NK-92 treated with Interleukin-12 subunit alpha and Interleukin-12 subunit beta, amount 100 ng/mL, for 24 hours (cell line): ENCODE measurements around the gene DENND6B.
A peak's percentile ranks its signal among the peaks of the same experiment; 100 is the strongest.
"Not testable (repeated sequence)": the region's sequence is repeated elsewhere in the genome, so short reads cannot be mapped to it uniquely, and the experiment has no call there.

Experiments used
- DNase-seq: peaks from one replicate; lab custom pipeline; 2025; lab: John Stamatoyannopoulos, UW

The DENND6B gene, protein sequence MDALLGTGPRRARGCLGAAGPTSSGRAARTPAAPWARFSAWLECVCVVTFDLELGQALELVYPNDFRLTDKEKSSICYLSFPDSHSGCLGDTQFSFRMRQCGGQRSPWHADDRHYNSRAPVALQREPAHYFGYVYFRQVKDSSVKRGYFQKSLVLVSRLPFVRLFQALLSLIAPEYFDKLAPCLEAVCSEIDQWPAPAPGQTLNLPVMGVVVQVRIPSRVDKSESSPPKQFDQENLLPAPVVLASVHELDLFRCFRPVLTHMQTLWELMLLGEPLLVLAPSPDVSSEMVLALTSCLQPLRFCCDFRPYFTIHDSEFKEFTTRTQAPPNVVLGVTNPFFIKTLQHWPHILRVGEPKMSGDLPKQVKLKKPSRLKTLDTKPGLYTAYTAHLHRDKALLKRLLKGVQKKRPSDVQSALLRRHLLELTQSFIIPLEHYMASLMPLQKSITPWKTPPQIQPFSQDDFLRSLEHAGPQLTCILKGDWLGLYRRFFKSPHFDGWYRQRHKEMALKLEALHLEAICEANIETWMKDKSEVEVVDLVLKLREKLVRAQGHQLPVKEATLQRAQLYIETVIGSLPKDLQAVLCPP

DNA sequence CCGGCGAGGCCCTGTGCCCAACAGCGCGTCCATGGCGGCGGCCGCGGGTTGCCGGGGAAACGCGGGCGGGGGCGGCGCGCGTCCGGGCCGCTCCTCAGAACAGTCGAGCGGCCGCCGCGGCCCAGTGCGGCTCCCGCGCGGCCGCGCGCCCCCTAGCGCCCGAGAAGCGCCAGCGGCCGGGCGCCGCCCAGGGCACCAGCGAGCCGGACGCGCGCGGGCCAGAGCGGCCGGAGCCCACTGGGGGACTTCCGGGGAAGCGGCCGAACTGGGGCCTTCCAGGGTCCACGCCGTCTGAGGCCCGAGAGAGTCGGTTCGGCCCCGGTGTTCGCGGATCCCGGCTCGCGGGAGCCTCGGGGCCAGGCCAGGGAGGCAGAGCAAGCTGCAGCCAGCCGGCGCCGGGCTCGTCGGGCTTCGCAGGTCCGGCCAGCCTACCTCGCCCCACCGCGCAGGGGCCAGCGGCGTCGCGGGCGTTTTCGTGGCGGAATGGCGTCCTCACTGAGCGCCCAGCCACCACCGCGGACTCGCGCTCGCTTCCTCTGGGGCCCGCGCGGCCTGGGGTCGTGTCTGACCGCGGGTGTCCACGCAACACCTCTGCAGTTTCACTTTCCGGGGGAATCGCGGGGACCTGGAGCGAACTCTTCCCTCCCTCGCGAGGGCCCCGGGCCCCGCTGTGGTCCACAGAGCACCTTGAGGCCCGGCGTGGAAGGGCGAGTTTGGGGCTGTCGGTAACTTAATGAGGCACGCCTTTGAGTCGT, at the start of gene DENND6B:
TSS of gene DENND6B (minus strand) at position 57 of the 755 bp plus-strand sequence. CDS start at position 33, 24 bp downstream.
- DNase-seq = peak; percentile 44

DNA sequence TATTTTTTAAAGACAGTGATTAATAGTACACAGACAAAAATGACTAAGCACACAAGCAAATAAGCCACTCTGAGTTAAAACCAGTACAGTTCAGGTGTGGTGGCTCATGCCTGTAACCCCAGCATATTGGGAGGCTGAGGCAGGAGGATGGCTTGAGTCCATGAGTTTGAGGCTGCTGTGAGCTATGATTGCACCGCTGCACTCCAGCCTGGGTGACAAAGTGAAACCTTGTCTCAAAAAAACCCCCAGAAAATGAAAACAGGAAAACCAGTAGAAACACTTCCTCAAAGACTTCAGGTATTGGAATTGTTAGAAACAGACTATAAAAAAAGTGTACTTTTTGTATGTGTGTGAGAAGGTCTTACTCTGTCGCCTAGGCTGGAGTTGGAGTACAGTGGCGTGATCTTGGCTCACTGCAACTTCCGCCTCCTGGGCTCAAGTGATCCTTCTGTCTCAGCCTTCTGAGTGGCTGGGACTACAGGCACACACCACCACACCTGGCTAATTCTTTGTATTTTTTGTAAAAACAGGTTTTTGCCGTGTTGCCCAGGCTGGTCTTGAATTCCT, 49.4 kb upstream of the DENND6B start:
- DNase-seq = no peak

DNA sequence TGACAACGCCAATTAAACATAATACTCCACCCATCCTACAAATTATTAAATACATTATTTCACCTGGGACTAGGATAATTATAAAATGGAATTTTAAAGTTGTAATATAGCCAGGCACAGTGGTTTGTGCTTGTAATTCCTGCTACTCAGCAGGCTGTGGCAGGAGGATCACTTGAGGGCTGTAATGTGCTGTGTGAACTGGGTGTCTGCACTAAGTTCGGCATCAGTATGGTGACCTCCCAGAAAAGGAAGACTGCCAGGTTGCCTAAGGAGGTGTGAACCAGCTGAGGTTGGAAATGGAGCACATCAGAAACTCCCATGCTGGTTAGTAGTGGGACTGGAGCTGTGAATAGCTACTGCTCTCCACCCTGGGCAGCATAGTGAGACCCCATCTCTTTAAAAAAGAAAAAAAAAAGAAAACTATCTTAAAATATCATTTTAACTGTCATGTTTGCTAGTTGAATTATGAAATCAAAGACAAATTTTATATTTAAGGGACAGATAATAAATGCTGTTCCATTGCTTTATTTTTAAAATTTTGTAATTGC, 44.4 kb upstream of the DENND6B start:
- no peak for DNase-seq

DNA sequence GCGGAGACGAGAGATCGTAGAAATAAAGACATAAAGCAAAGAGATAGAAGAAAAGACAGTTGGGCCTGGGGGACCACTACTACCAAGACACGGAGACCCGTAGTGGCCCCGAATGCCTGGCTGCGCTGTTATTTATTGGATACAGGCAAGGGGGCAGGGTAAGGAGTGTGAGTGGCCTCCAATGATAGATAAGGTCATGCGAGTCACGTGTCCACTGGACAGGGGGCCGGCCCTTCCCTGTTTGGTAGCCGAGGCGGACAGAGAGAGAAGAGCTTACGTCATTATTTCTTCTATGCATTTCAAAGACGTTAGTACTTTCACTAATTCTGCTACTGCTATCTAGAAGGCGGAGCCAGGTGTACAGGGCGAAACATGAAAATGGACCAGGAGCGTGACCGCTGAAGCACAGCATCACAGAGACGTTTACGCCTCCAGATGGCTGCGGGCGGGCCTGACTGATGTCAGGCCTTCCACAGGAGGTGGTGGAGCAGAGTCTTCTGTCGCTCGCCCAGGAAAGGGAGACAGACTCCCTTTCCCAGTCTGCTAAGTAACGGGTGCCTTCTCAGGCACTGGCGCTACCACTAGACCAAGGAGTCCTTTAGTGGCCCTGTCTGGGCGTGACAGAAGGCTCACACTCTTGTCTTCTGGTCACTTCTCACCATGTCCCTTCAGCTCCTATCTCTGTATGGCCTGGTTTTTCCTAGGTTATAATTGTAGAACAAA, 41.1 kb upstream of the DENND6B start:
- DNase-seq = no peak

DNA sequence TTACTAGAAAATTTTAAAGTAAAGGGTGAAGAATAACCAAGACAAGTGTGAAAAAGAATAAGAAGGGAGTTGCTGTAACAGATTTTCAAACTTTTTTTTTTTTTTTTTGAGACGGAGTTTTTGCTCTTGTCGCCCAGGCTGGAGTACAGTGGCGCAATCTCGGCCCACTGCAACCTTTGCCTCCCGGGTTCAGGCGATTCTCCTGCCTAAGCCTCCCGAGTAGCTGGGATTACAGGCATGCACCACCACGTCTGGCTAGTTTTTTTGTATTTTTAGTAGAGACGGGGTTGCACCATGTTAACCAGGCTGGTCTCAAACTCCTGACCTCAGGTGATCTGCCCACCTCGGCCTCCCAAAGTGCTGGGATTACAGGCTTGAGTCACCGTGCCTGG, 37.0 kb upstream of the DENND6B start:
- DNase-seq = not testable (repeated sequence)

DNA sequence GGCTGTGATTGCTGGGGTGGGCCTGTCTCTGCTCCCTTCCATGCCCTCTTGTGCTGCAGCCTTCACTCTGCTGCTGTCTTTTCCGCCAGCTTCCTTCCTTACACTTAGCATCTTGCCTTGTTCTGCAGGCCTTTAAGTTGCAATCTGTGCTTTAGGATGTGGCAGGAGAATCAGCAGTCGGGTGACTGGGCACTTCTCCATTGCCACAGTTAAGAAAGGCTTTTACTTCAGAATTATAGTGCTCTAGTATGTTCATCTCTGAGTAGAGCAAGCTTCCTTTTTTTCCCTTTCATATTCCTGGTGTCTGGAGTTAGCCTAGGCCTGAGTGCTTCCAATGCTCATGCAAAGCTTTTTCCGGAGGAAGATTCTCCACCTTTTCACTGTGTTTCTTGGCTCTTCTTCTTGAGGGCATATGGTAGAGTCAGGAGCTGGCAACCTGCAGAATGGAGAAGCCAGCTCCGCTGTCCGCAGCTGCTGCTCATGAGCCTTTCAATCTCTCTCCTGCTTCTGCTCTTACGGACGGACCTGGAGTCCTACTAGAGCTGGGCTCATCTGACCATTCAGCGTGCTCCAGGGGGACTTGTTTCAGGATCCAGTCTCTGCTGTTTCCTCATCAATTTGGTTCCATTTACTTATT, 36.5 kb upstream of the DENND6B start:
- no peak for DNase-seq

DNA sequence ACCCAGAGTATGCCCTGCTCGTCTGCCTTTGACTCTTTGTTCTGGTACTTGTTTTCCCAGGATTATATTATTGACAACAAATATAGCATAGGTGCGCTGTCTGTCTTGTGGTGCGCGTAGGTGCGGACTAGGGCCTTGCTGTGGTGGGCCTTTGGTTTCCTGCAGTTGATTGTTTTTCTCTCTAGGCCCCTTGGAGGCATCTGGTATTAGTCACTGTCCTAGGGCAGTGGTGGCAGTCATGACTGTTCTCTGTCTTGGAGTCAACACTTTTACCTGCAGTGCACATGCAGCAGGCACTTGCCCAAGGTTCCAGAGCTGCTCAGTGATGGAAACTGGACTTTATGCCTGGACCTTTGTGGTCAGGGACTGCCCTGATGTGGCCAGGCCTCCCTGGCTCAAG, 34.9 kb upstream of the DENND6B start:
- no peak for DNase-seq

DNA sequence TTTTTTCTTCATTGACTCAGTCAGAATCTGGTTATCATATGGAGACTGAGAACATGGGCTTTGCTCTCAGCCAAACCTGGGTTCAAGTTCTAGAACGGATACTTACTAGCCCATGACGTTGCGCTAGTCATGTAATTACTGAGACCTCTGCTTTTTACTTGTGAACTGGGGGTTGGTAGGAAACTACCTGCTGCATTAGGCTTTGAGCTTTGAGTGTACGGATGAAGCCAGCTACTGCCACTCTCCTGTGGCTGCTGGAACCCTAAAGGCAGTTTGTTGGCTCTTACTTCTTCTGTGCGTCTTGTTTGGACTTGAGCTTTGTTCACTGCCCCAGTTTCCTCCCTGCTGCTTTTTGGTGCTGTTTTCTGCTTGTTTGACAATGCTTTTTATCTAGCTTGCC, 34.4 kb upstream of the DENND6B start:
- no peak for DNase-seq

DNA sequence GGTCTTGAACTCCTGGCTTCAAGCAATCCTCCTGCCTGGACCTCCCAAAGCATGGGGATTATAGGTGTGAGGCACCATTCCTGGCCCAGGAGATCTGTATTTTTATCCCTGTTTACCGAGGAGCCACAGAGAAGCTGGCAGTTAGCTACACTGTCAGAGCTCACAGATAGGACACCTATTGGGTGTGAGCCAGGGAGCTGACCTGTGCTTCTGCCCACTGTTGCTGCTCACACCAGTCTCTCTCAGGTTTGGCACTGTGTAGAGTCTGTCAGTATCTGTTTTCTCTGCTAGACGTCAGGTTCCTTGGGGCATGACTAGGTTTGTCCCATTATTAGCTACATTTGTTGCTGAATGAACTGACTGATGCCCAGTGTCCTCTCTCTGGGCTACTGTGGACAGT, 33.8 kb upstream of the DENND6B start:
- no peak for DNase-seq

DNA sequence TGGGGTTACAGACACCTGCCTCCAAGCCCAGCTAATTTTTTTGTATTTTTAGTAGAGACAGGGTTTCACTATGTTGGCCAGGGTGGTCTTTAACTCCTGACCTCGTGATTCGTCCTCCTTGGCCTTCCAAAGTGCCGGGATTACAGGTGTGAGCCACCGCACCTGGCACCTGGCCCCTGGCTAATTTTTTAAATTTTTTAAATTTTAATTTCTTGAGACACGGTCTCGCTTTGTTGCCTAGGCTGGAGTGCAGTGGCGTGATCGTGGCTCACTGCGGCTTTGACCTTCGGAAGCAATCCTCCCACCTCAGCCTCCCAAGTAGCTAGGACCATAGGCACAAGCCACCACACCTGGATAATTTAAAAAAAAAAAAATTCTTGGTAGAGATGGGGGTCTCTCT, 30.9 kb upstream of the DENND6B start:
- DNase-seq = no peak

DNA sequence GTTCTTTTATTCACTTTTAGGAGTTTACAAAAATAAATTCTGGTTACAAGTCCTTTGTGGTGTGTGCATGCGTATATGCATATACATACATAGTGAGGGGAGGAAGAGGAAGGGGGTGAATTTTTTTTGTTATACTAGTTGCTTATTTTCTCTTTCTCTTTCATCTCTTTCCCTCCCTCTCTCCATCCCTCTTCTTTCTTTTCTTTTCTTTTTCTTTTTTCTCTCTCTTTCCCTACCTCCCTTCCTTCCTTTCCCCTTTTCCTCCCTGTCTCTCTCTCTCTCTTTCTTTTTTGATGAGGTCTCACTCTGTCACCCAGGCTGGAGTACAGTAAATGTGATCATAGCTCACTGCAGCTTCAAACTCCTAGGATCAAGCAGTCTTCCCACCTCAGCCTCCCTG, 30.4 kb upstream of the DENND6B start:
- DNase-seq = no peak

DNA sequence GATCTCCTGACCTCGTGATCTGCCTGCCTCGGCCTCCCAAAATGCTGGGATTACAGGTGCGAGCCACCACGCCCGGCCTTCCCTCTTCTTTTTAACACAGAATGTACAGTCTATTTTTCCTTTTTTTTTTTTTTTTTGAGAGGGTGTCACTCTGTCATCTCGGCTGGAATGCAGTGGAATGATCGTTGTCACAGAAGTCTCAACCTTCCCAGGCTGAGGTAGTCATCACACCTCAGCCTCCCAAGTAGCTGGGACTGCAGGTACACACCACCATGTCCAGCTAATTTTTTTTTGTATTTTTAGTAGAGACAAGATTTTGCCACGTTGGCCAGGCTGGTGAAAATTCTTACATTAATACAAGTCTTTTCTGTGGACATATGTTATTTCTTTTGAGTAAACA, 29.4 kb upstream of the DENND6B start:
- no peak for DNase-seq

DNA sequence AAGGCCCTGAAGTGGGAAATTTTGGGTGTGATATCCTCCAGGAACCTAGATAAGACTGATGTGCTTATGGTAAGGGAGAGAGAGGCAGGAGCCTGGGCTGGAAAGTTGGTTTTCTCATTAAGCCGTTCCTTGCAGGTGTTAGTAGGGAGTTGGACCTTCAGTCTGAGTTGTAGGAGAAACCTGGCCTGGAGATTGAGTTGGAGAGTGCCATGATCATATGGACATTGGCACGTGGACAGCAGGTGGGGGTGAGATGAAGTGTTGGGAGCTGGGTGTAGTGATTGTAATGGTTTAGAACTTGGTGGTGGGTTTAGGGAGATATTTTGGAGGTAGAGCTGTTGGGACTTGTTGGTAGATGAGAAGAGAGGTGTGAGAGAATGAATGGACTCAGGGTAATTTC, 21.2 kb upstream of the DENND6B start:
- no peak for DNase-seq

DNA sequence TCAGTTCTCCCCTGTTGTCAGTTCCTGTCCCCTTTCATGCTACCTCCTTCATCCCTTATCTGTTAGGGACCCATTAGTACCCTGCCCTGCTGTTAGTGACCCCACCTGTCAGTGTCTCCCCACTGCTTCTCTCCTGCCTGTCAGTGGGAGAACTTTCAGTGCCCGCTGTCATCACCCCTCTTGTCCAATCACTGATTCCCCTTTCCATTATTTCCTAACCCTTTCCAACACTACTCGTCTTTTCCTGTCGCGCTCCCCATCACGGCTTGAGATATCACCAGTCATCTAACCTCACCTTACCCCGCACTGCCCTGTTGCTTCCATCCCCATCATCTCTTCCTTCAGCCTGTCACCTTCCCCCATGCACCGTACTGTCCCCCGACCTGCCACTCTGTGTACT, 20.3 kb upstream of the DENND6B start:
- DNase-seq = no peak

DNA sequence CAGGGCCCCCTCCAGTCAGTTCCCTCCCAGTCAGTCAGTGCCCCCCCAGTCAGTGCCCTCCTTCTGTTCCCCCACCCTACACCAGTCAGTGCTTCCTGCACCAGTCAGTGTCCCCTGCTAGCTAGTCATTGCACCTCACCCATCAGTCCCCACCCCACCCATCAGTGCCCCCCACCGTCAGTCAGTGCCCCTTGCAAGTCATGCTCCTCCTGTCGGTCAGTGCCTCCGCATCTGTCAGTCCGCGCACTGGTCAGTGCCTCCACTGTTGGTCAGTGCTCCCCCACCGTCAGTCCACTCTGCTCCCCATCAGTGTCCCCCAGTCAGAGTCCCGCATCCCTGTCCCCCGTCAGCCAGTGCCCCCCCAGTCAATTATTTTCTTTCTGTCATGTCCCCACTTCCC, 19.7 kb upstream of the DENND6B start:
- no peak for DNase-seq

DNA sequence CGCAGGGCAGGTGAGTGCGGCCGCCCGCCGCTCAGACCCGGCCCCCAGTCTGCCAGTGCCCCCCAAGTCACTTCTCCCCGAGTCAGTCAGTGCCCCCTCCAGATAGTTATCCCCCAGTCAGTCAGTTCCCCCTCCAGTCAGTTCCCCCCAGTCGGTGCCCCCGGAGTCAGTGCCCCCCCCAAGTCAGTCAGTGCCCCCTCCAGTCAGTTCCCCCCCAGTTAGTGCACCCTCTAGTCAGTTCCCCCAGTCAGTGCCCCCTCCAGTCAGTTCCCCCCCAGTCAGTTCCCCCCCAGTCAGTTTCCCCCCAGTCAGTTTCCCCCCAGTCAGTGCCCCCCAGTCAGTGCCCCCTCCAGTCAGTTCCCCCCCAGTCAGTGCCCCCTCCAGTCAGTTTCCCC, 16.7 kb upstream of the DENND6B start:
- peak; percentile 12 for DNase-seq

DNA sequence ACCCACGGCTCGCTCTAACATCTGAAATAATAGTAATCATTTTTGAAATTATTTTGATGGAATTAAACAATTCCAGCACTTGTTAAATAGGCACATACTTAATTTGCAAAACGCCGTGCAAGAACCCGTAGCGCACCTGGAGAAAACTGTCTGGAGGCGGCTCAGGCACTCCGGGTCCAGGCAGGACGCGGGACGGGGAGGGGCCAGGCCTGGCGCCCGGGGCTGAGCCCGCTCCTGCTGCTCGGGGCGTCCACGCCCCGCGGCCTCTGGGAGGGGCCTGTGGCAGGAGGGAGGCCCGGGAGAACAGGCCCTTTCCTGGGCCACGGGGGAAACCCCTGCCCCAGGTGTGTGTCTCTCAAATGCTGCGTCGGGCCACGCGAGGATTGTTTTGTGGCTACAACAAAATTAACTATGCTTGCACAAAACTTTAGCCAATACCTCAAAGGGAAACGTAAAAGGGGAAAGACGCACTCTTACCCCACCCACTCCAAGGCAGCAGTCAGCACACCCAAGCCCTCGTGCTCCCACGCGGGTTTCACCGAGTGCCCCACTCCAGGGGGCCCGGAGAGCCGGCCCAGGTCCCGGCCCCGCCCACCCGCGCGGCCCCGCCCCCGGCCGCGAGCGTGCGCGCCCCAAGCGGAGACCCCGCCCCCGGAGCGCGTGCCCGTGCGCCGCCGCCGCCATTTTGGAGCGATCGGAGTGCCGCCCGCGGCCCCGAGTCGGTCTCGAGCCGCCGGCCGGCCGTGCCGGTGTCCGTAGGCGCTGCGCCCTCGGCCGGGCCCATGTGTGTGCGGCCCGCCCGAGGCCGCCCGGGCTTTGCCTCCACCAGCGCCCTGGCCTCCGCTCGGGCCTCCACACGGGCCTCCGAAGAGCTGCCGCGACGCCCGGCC, 16.1 kb upstream of the DENND6B start, which contains the start of gene PPP6R2:
TSS of gene PPP6R2 (plus strand) at position 677 of the 890 bp plus-strand sequence. CDS start 50,582 bp downstream, outside the sequence.
- peak; percentile 61 for DNase-seq

DNA sequence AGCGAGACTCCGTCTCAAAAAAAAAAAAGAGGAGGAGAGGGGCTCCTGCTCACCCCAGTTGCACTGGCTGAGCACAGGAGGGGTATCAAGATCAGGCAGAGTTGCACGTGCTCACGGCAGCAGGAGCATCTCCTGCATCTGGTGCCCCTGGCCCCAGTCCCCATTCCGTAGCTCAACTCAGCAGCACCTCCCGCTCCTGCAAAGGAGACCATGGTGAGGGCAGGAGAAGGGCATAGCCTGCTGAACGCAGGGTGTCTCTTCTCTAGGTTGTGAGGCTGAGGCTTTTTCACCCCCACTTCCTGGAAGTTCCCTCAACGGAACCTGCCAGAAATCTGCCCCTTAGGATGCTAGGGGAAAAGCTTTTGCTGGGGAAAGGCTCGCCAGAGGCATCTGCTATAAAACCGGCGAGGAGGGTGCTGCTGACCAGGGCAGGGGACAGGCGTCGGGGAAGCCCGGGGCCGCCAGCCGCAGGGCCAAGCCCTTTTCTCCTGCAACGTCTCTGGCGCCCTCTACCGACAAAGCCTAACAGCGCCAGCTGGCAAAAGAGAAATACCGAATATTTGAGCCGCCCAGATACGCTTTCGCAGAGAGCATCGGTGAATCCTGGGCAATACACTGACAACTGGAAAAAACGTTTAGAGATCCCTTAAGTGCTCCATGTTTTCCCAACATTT, 15.3 kb upstream of the DENND6B start:
- peak; percentile 62 for DNase-seq
